Endodermal cell (in vitro differentiated cells): Measurements from ENCODE around the gene MIGA2. TPM values are rescaled to one million over a fixed set of nuclear protein-coding genes. Genes with fewer than 3 reads are reported as not detected.

ENCODE experiments used
- DNase-seq: peaks from one replicate; pipeline ENCODE4 v3.0.0-alpha.2; 2017
- H3K27ac ChIP-seq: 2 replicates; pipeline ENCODE4 v1.5.1; 2013; ENCODE audit warnings: mild to moderate bottlenecking, low read depth, low read length, moderate library complexity
- H3K27me3 ChIP-seq: 2 replicates; pipeline ENCODE4 v1.6.1; 2013; ENCODE audit warnings: mild to moderate bottlenecking, low read length, moderate library complexity; ENCODE audit not compliant: insufficient read depth, control insufficient read depth, poor library complexity, severe bottlenecking
- H3K36me3 ChIP-seq: 2 replicates; pipeline ENCODE4 v1.7.0; 2013; ENCODE audit warnings: mild to moderate bottlenecking, low read length, moderate library complexity; ENCODE audit not compliant: control insufficient read depth, insufficient read depth
- H3K4me1 ChIP-seq: one replicate; pipeline ENCODE4 v1.7.0; 2013; ENCODE audit warnings: low read length; ENCODE audit not compliant: control insufficient read depth, insufficient read depth
- H3K4me3 ChIP-seq: 2 replicates; pipeline ENCODE4 v1.5.1; 2013; ENCODE audit warnings: mild to moderate bottlenecking, low read length, moderate library complexity
- H3K9ac ChIP-seq: 2 replicates; pipeline ENCODE4 v1.6.1; 2013; ENCODE audit warnings: mild to moderate bottlenecking, low read length, moderate library complexity; ENCODE audit not compliant: poor library complexity, severe bottlenecking; ENCODE audit errors: extremely low read depth
- H3K9me3 ChIP-seq: 2 replicates; pipeline ENCODE4 v1.6.1; 2013; ENCODE audit warnings: mild to moderate bottlenecking, low read length, moderate library complexity; ENCODE audit not compliant: control insufficient read depth
- H3K27ac Mint-ChIP-seq: 2 replicates; pipeline ENCODE4 v1.8.0; 2020; ENCODE audit warnings: mixed read lengths
- H3K27me3 Mint-ChIP-seq: 2 replicates; pipeline ENCODE4 v1.8.0; 2021; ENCODE audit warnings: mild to moderate bottlenecking, mixed read lengths; ENCODE audit not compliant: insufficient read depth
- H3K36me3 Mint-ChIP-seq: 2 replicates; pipeline ENCODE4 v1.8.0; 2020; ENCODE audit warnings: low read depth, mixed read lengths
- H3K4me1 Mint-ChIP-seq: 2 replicates; pipeline ENCODE4 v1.8.0; 2020; ENCODE audit warnings: mixed read lengths
- H3K4me3 Mint-ChIP-seq: 2 replicates; pipeline ENCODE4 v1.8.0; 2020; ENCODE audit warnings: mild to moderate bottlenecking, moderate library complexity, mixed read lengths
- H3K9me3 Mint-ChIP-seq: 2 replicates; pipeline ENCODE4 v1.8.0; 2020; ENCODE audit warnings: mild to moderate bottlenecking, mixed read lengths
- WGBS, 2 experiments: methylation state at CpG; one replicate each; pipeline versions ENCODE4 v1.1.5 to v1.1.7; 2013; ENCODE audit warnings: missing lambda C conversion rate in 2 of 2, mixed read lengths in 1 of 2; ENCODE audit not compliant: insufficient coverage in 1 of 2, insufficient read length in 1 of 2; 5-methylcytosine and 5-hydroxymethylcytosine counted together
- total RNA-seq, 2 donors: library from RNA; stranded (reverse); fragmentation: NEBNext Ultra II Directional in 1 of 2; extraction: Animal tissue kit (Norgen Biotek cat#: 25700) in 1 of 2; gene quantifications; 2 replicates in 1 of 2; 3 replicates in 1 of 2; pipeline ENCODE4 v1.2.1, GENCODE V29; 2021
- TF ChIP-seq, protein P1 (sequence below): fragments of 200-600 bp; sonication (generic); conservative IDR thresholded peaks from 2 replicates; pipeline ENCODE4 v1.5.0; 2021; ENCODE audit warnings: antibody characterized with exemption, mild to moderate bottlenecking

Gene MIGA2
- total RNA-seq, 2 donors from 2014 or later: 41.4 to 41.5 TPM

DNA sequence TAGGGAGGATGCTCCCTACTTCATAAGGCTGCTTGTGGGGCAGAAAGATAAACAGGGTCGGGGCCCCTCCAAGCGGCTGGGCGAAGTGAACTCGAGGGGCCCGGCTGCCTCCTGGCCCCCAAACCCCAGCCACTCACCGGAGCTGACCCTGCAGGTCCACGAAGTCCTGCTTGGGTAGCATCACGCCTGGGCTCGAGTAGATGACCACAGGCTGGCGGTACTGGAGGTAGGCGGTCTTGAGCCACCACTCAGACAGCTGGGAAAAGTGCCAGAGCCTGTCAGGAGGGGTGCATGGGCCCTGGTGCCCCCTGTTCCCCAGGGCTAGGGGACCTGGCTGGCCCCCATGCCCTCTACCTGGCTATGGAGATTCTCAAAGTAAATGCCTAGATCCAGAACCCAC is 67.6 kb downstream of the MIGA2 start:
- Histone ChIP-seq H3K27me3 (peaks cover 2% of the 10 kb centered on the region), H3K9ac (no peak overlapping the region), H3K27ac (no peak overlapping the region), H3K9me3 (no peaks in the 10 kb centered on the region), H3K4me3 (no peak overlapping the region), H3K4me1 (no peaks in the 10 kb centered on the region), H3K36me3 (no peaks in the 10 kb centered on the region)
- no peak for DNase-seq
- Mint-ChIP-seq H3K4me3 (no peak overlapping the region), H3K36me3 (peaks cover 3% of the 10 kb centered on the region), H3K27ac (no peak overlapping the region), H3K27me3 (peaks cover 23% of the 10 kb centered on the region), H3K4me1 (no peaks in the 10 kb centered on the region), H3K9me3 (no peaks in the 10 kb centered on the region)
- TF ChIP-seq, protein P1, sequence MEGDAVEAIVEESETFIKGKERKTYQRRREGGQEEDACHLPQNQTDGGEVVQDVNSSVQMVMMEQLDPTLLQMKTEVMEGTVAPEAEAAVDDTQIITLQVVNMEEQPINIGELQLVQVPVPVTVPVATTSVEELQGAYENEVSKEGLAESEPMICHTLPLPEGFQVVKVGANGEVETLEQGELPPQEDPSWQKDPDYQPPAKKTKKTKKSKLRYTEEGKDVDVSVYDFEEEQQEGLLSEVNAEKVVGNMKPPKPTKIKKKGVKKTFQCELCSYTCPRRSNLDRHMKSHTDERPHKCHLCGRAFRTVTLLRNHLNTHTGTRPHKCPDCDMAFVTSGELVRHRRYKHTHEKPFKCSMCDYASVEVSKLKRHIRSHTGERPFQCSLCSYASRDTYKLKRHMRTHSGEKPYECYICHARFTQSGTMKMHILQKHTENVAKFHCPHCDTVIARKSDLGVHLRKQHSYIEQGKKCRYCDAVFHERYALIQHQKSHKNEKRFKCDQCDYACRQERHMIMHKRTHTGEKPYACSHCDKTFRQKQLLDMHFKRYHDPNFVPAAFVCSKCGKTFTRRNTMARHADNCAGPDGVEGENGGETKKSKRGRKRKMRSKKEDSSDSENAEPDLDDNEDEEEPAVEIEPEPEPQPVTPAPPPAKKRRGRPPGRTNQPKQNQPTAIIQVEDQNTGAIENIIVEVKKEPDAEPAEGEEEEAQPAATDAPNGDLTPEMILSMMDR: no peak
- 93 to 98% methylated on average over 8 to 11 of the region's 11 CpGs for WGBS, 2 experiments

DNA sequence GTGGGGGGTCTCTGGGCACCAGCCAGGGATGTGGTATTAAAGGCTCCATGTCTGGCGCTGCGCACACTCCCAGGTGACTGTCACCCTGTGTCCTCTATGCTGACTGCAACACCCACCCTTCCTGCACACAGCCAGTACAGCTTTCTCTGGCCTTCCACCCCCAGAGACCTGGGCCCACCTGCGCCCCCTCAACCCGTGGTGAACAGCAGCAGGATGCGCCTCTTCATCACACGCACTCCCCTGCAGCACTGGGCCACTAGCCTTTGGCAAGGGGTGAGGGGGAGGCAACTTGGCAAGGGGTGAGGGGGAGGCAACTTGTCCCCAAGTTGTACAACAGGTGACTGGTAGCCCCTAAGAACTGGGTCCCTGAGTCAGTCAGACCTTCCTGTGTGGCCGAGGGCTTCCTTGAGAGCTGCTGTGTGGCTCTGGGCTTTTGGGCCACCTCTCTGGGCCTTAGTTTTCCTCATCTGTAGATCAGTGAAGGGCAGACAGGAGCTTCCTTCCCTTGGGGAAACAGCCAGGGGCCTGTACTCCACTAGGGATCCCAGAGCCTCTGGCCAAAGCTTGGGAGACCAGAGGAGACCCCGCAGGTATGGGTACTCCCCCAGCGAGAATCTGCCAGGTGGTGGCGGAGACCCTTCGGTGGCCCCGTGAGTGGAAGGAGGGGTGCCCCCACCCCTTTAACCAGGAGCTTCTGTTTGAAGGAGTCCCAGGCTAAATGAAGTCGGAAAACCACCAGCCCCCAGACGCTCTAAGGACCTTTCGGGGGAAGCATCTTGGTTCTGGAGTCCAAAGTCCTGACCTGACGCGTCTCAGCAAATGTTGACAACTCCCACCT is 69.7 kb downstream of the MIGA2 start:
- Mint-ChIP-seq H3K9me3 (no peaks in the 10 kb centered on the region), H3K36me3 (peaks cover 3% of the 10 kb centered on the region), H3K27me3 (peaks cover 32% of the 10 kb centered on the region), H3K27ac (no peak overlapping the region), H3K4me3 (no peak overlapping the region), H3K4me1 (peaks cover 2% of the 10 kb centered on the region)
- TF ChIP-seq, protein P1: no peak
- WGBS, 2 experiments: 92 to 94% methylated on average over 5 to 17 of the region's 17 CpGs
- Histone ChIP-seq H3K36me3 (no peaks in the 10 kb centered on the region), H3K27me3 (peaks cover 8% of the 10 kb centered on the region), H3K27ac (no peak overlapping the region), H3K4me3 (no peak overlapping the region), H3K9me3 (no peaks in the 10 kb centered on the region), H3K4me1 (no peaks in the 10 kb centered on the region), H3K9ac (no peak overlapping the region)
- DNase-seq: no peak

DNA sequence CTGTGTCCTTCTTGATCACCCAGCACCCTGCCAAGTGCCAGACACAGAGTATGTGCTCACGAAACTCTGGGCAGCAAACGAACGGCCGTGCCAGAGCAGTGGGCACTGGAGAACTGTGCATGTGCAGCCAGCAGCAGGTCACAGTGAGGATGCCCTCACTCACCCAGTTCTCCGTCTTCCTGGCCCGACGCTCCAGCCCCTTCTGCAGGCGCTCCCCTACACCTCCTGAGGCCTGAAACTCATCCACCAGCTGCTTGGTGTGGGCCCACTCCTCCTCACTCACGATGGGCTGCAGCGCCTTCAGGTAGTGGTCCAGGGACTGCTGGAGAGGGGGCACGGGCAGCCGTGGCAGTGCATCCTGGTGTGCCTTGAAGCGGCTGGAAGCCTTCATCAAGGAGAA is 71.2 kb downstream of the MIGA2 start:
- no peak overlapping the region for H3K4me3 Mint-ChIP-seq
- no peak overlapping the region for H3K9ac ChIP-seq
- no peak for DNase-seq
- no peak overlapping the region for H3K4me3 ChIP-seq
- no peak overlapping the region for H3K27ac Mint-ChIP-seq
- peaks cover 26% of the 10 kb centered on the region for H3K27me3 Mint-ChIP-seq
- H3K9me3 ChIP-seq: no peaks in the 10 kb centered on the region
- H3K9me3 Mint-ChIP-seq: no peaks in the 10 kb centered on the region
- 90 to 94% methylated on average over 13 of the region's 13 CpGs for WGBS, 2 experiments
- H3K36me3 Mint-ChIP-seq: peaks cover 3% of the 10 kb centered on the region
- peaks cover 7% of the 10 kb centered on the region for H3K4me1 Mint-ChIP-seq
- TF ChIP-seq, protein P1: no peak
- H3K36me3 ChIP-seq: no peaks in the 10 kb centered on the region
- H3K27ac ChIP-seq: no peak overlapping the region
- no peaks in the 10 kb centered on the region for H3K4me1 ChIP-seq
- H3K27me3 ChIP-seq: peaks cover 8% of the 10 kb centered on the region
